Measurements from ENCODE around the gene TMEM52.
"Not testable (repeated sequence)": the region's sequence is repeated elsewhere in the genome, so short reads cannot be mapped to it uniquely, and the experiment has no call there.

The TMEM52 gene

DNA sequence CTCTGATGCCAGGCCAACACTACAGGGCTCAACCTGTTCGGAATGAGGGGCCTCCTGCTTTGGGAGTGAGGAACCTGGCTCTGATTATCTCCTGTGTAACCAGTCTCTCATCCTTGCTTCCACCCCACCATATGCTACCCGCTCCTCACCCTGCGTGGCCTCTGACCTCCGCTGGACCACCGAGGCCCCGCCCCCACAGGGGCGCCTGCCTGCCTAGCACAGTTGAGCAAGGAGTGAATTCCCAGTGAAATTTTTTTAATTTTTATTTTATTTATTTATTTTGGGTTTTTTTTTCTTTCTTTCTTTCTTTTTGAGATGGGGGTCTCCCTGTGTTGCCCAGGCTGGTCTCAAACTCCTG, 26.3 kb downstream of the TMEM52 start:
- DNase-seq: no peak

DNA sequence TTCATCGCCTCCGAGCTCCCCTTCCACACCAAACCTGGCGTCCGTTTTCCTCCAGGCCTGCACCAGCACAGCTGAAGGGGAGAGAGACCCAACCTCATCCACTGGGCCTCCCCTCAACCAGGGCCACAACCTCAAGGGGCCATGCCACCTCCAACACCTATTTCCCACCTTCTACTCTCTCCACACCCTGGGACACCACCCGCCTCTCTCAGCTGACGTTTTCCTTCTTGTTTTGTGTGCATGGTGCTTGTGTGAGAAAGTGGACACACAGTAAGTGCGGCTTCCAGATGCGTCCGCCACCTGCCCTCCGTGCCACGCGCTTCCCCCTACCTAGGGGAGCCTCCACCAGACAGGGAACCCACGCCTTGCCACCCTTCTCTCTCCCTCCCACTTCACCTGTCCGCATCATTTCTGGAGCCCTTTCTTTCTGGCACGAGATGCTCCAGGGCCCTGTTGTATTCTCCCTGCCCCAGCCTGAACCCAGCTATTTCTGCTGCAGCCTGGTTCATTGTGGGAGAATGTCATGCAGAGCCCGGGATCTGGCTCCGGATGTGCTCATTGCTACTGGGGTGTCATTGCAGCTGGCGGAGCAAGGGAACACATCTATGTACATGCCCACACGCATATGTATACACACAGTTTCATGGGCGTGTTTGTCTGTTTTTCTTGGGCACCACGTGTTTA, 26.9 kb downstream of the TMEM52 start:
- no peak for DNase-seq

DNA sequence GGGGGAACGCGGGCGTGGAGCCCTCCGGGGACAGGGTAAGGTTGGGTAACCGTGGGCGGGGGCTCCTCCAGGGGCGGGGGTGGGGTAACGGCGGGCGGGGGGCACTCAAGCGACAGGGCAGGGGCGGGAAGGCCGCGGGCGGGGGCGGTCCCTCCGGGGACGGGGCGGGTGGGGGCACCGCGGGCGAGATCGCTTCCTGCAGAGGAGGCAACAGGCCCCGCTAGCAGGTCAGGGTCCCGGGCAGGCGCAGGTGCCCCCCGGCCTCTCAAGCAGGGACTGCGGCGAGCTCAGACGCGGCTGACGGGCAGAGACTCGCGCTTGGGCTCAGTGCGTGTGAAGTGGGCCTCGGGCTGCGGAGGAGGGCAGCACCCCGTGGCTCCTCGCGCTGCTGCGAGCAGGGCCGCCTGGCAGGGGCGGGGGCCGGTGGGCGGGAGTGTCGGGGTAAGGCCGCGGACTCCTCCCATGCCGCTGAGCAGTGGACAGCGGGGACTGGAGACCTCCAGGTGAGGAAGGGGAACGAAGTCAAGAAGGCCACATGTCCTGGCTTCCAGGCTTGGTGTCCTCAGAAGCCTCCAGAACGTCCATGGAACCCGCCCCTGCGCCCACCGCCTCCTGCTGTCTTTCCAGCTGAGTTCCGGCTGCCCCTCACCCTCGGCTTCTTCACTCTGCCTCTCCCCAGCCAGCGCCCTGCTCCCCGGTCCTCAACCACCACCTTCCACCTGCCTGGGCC, 27.6 kb downstream of the TMEM52 start:
- DNase-seq: peak; percentile 23

GRCh38 chr1:1890506-1891348, 28.4 kb downstream of the TMEM52 start, which contains the start of gene GNB1:
Gene GNB1, minus strand, starts transcription at chr1:1891087. Its CDS starts 65,634 bp downstream, at chr1:1825453.
- DNase-seq: peak; percentile 25

GRCh38 chr1:1889847-1890505, 29.1 kb downstream of the TMEM52 start:
- no peak for DNase-seq

DNA sequence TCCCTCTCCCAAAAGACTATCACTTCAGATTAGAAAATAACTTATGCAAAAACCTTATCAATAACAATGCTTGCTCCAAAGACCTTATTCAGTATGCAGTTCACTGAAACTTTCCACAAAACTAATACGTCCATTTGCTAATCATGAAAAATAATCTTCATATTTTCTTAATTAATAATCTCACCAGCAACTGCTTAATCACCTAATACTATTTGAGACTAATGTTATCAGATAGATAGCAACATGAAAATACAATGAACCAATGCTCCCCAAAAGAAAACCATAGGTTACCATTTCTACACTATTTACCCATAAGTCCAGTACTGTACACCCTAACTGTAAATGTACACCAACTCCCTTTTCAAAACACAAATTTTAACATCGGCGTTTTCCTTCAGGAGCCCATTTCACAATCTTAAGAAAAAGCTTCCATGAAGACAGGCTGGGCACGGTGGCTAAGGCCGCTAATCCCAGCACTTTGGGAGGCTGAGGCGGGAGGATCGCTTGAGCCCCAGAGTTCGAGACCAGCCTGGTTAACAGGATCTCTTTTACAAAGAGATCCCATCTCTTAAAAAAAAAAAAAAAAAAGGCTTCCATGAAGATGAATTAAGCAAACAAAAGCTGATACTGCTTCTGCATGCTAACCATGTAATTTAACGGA, 29.9 kb downstream of the TMEM52 start:
- DNase-seq: no peak

- DNase-seq: not testable (repeated sequence)
These were observed 35.2 kb downstream of the TMEM52 start for GRCh38 chr1:1883890-1884289.

GRCh38 chr1:1883092-1883873, 35.8 kb downstream of the TMEM52 start:
- DNase-seq: no peak

- DNase-seq: no peak
These were observed 37.4 kb downstream of the TMEM52 start for GRCh38 chr1:1881727-1882126.

- no peak for DNase-seq
These were observed 38.3 kb downstream of the TMEM52 start for GRCh38 chr1:1880617-1881312.

- DNase-seq: no peak
These were observed 39.1 kb downstream of the TMEM52 start for GRCh38 chr1:1879942-1880341.

DNA sequence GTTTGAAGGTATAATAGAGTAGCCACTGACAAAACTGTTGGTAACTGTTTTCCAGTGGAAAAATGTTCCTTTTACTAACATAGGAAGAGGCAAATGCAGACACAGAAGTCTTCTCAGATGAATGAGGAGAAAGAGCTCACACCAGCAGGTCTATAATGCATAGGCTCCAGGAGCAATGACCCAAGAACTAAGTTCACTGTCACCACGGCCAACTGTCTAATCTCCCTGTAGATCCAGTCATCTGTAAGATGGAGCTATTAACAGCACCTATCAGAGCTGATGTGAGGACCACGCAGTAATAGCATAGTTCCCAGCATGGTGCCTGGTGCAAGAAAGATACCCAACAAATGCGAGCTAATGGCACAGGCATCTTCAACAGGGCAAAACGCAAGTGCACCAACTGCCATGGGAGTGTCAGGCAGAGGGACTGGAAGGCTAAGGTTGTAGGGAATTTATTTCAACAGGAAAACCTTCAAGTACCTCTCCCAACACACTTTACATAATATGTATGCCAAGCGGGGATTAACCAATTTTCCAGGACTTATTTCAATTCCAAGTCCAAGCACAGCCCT, 41.1 kb downstream of the TMEM52 start:
- no peak for DNase-seq

DNA sequence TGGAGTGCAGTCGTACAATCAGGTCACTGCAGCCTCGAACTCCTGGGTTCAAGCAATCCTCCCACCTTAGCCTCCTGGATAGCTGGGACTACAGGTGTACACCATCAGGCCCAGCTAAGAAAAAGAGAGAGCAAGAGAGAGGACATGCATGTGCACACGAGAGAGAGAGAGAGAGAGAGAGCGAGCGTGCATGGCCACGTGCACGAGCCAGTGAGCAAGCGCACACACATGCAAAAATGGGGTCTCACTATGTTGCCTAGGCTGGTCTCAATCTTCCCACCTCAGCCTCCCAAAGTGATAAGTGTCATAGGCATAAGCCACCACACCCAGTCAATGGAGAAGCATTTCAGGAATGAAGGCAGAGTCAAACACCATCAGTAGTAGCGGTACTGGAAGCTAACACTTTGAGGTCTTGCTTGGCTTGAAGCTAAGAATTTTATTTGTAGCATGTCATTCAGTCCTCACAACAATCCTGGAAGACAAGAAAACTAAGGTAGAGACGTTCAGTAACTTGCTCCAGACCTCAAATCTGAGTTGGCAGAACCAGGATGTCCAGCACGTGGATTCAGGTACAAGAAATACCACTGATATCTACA, 42.6 kb downstream of the TMEM52 start:
- DNase-seq: no peak

- DNase-seq: no peak
These were observed 43.1 kb downstream of the TMEM52 start for GRCh38 chr1:1875932-1876331.

- DNase-seq: no peak
These were observed 44.2 kb downstream of the TMEM52 start for GRCh38 chr1:1874901-1875300.

- no peak for DNase-seq
These were observed 45.9 kb downstream of the TMEM52 start for GRCh38 chr1:1873186-1873585.

GRCh38 chr1:1872329-1872994, 46.6 kb downstream of the TMEM52 start:
- DNase-seq: no peak

DNA sequence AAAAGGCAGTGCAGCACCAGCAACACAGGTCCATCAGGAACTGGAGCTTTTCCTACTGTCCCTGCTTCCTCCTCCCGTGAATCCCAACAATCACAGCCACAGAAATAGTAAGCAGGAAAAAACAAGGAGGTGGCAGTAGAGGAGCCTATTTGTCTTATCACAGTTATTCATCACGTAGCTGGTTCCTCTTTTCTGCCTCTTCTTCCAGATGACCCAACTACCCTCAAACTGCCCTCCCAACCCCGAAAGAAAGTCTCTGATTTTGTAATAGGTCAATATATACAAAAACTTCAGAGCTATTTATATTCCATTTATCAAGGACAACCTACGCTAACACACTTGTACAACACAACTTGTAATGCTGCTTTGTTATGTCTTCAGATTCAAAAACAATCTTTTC, 49.6 kb downstream of the TMEM52 start:
- DNase-seq: no peak
